Parathyroid adenoma (tissue), 2 donors: ENCODE measurements around the gene TTC1.

Experiments used
- H2AFZ ChIP-seq: fragments of 300-600 bp; sonication (generic); one replicate; pipeline ENCODE4 v1.7.0; 2017; ENCODE audit warnings: antibody characterized with exemption, mild to moderate bottlenecking
- H3K27ac ChIP-seq: fragments of 300-600 bp; sonication (generic); one replicate; pipeline ENCODE4 v1.7.0; 2017
- H3K27me3 ChIP-seq: fragments of 300-600 bp; sonication (generic); one replicate; pipeline ENCODE4 v1.7.0; 2017; ENCODE audit warnings: low read length; ENCODE audit not compliant: control insufficient read depth, insufficient read depth
- H3K36me3 ChIP-seq: fragments of 300-600 bp; sonication (generic); one replicate; pipeline ENCODE4 v1.7.0; 2017; ENCODE audit warnings: low read length; ENCODE audit not compliant: control insufficient read depth, insufficient read depth
- H3K4me1 ChIP-seq: fragments of 300-600 bp; sonication (generic); one replicate; pipeline ENCODE4 v1.7.0; 2017; ENCODE audit warnings: control low read depth
- H3K4me2 ChIP-seq: fragments of 300-600 bp; sonication (generic); one replicate; pipeline ENCODE4 v1.7.0; 2017; ENCODE audit warnings: low read length
- H3K4me3 ChIP-seq: fragments of 300-600 bp; sonication (generic); one replicate; pipeline ENCODE4 v1.7.0; 2017; ENCODE audit warnings: low read depth, low read length
- H3K79me2 ChIP-seq: fragments of 300-600 bp; sonication (generic); one replicate; pipeline ENCODE4 v1.7.0; 2017; ENCODE audit warnings: control low read depth
- H3K9ac ChIP-seq: fragments of 300-600 bp; sonication (generic); one replicate; pipeline ENCODE4 v1.7.0; 2017; ENCODE audit warnings: mild to moderate bottlenecking
- H3K9me3 ChIP-seq: fragments of 300-600 bp; sonication (generic); one replicate; pipeline ENCODE4 v1.7.0; 2017; ENCODE audit warnings: low read length; ENCODE audit not compliant: control insufficient read depth
- CTCF ChIP-seq: fragments of 300-600 bp; sonication (generic); IDR thresholded peaks from one replicate; pipeline ENCODE4 v1.7.0; 2017; ENCODE audit warnings: antibody characterized with exemption, mild to moderate bottlenecking
- donor health status: primary hyperparathyroidism.

TTC1 gene

DNA sequence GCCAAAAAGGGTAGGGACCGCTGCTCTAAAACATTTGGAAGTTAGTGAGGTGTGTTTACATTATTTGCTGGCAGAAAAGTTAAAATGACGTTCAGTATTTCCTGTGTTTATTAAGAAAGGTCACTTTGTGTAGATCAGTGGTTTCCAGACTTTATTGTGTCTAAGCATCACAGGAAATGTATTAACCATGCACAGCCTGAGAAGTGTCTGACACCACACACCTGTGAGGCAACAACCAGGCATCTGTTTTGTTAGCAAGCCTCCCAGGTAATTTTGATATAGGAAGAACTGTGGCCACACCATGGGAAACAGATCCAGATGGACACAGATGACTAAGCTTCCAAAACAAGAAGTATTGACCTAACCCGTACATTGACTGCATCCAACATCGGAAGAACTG lies 12.0 kb downstream of the TTC1 start:
- Histone ChIP-seq H3K4me1 (peaks cover 5% of the 10 kb centered on the region), H3K9ac (no peak overlapping the region), H3K4me2 (no peak overlapping the region), H3K79me2 (peaks cover 19% of the 10 kb centered on the region), H3K4me3 (no peak overlapping the region), H3K27ac (no peak overlapping the region), H2AFZ (no peak overlapping the region), H3K9me3 (no peaks in the 10 kb centered on the region), H3K36me3 (no peaks in the 10 kb centered on the region), H3K27me3 (no peaks in the 10 kb centered on the region)
- TF ChIP-seq CTCF, result no peak

DNA sequence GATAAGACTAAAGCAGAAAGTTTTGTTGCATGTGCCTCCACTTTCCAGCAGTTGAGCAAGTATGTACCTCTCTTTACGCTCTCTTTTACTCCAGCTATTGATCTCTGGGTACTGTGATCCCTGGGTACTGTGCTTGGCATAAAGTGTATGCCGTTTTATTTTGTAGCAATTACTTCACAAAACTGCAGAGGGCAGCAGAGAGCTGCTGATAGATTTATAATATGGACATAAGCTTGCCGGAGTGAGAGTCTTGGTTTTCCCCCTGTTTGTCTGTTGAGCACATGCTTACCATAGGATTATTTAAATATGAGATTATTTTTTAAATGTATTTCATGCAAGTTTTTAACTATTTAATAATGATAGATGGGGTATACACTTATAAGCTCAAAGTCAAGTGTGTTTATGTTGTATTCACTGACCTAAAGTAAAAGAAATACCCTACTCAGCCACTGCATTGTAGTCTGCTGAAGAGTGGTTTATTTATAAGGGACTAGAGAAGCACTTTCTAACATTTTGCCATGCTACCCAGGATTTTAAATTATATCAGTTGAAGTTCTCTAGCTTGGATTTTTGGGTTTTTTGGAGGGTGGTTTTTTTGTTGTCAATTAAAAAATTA lies 13.0 kb downstream of the TTC1 start:
- Histone ChIP-seq H3K4me2 (no peak overlapping the region), H3K27me3 (no peaks in the 10 kb centered on the region), H3K36me3 (no peaks in the 10 kb centered on the region), H3K4me3 (no peak overlapping the region), H3K4me1 (peaks cover 5% of the 10 kb centered on the region), H3K27ac (no peak overlapping the region), H3K9ac (no peak overlapping the region), H3K9me3 (no peaks in the 10 kb centered on the region), H3K79me2 (peaks cover 19% of the 10 kb centered on the region), H2AFZ (no peak overlapping the region)
- peak; percentile 89 for TF ChIP-seq CTCF

- TF ChIP-seq CTCF, result no peak
- H3K79me2 ChIP-seq, result peaks cover 20% of the 10 kb centered on the region
- no peak overlapping the region for H2AFZ ChIP-seq
- H3K4me3 ChIP-seq, result no peak overlapping the region
- no peaks in the 10 kb centered on the region for H3K9me3 ChIP-seq
- no peak overlapping the region for H3K27ac ChIP-seq
- no peaks in the 10 kb centered on the region for H3K36me3 ChIP-seq
- no peak overlapping the region for H3K9ac ChIP-seq
- H3K27me3 ChIP-seq, result no peaks in the 10 kb centered on the region
- H3K4me2 ChIP-seq, result no peak overlapping the region
- peaks cover 5% of the 10 kb centered on the region for H3K4me1 ChIP-seq
Measured at GRCh38 chr5:160023007-160023907, 14.3 kb downstream of the TTC1 start.

DNA sequence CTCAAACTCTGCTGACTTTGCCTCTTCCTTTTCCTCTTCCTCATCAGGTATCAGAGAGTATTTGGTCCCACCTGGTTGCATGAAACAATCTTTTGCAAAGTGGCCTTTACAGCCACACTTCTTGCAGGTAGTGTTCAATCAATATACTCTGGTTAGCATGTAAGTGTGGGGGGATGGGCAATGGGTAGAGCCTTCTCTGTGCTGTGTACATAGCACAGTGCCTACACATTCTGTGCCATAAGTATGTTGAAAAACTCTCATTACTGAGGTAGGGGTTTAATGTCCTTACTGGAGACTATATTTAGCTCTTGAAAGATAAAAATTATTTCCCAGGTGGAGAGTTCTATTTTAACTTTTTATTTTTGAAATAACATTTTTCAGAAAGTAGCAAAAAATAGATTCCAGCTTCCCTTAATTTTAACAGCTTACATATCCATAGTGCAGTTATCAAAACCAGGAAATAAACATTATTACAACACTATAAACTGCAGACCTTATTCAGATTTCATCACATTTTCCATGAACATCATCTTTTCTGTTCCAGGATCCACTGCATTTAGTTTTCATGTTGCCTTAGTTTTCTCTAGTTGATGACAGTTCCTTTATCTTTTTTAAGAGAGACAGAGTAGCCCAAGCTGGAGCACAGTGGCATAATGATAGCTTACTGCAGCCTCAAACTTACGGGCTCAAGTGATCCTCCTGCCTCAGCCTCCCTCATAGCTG lies 15.1 kb downstream of the TTC1 start:
- H3K9me3 ChIP-seq, result no peaks in the 10 kb centered on the region
- no peaks in the 10 kb centered on the region for H3K36me3 ChIP-seq
- H2AFZ ChIP-seq, result no peak overlapping the region
- H3K79me2 ChIP-seq, result peaks cover 22% of the 10 kb centered on the region
- no peaks in the 10 kb centered on the region for H3K27me3 ChIP-seq
- peaks cover 5% of the 10 kb centered on the region for H3K4me1 ChIP-seq
- TF ChIP-seq CTCF, result no peak
- H3K27ac ChIP-seq, result no peak overlapping the region
- no peak overlapping the region for H3K4me2 ChIP-seq
- H3K9ac ChIP-seq, result no peak overlapping the region
- no peak overlapping the region for H3K4me3 ChIP-seq
